ENCODE results near the gene BFSP2.

DNA sequence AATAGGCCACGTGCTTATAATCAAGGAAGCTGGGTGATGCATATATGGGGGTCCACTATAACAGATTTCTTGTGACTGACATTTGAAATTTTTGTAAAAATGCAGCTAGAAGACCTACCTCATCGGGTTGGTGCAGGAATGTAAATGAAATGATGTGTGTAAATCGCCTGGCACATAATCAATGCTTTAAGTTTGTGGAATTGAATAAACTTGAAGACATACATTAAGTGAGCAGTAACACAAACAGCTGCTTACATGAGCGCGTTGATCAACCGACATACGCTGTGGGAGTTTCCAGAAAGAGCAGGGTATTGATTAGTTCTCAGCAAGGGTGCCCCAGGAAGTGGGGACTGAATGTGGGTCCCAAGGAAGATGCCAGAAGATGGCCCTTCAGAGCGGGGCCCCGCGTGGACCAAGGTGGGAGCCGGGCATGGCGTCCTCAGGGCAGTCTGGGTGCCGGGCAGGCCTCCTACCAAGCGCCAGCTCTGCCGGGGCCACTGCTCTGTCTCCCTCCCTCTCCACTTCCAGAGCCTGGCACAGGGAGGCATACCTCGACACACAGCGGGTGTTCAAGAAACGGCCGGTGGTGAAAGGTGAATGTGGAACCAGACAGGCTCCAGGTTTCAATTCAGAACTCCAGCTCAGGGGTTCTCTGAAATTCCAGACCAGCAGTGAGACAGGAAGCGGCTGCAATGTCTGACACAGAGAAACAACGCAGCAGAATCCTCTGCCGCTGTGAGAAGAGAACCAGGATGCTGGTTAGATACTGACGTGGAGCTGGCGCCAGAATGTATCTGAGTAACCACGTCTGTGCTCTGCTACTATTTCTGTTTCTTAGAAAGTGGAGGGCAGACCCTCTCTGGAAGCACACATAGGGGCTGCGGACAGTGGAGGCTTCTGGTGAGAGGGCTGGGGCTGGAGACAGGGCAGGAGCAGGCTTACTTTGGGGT is 12.6 kb downstream of the BFSP2 start:
- TF ChIP-seq, protein P1, sequence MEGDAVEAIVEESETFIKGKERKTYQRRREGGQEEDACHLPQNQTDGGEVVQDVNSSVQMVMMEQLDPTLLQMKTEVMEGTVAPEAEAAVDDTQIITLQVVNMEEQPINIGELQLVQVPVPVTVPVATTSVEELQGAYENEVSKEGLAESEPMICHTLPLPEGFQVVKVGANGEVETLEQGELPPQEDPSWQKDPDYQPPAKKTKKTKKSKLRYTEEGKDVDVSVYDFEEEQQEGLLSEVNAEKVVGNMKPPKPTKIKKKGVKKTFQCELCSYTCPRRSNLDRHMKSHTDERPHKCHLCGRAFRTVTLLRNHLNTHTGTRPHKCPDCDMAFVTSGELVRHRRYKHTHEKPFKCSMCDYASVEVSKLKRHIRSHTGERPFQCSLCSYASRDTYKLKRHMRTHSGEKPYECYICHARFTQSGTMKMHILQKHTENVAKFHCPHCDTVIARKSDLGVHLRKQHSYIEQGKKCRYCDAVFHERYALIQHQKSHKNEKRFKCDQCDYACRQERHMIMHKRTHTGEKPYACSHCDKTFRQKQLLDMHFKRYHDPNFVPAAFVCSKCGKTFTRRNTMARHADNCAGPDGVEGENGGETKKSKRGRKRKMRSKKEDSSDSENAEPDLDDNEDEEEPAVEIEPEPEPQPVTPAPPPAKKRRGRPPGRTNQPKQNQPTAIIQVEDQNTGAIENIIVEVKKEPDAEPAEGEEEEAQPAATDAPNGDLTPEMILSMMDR (IDR thresholded peaks at IDR 0.05), result no peak
- TF ChIP-seq POLR2AphosphoS5 (IDR thresholded peaks at IDR 0.05) (no peak), POLR2A (IDR thresholded peaks at IDR 0.05) (no peak)
